H9 (cell line): ENCODE measurements around the gene MICU1. TPM values are rescaled to one million over a fixed set of nuclear protein-coding genes. Genes with fewer than 3 reads are reported as not detected.

Experiments
- DNase-seq: peaks from one replicate; pipeline ENCODE4 v3.0.0-alpha.2; 2017
- H2AFZ ChIP-seq: one replicate; pipeline ENCODE4 v1.6.1; 2013; ENCODE audit warnings: mild to moderate bottlenecking, low read length, control low read depth, moderate library complexity
- H2AK5ac ChIP-seq: 2 replicates; pipeline ENCODE4 v1.6.1; 2013; ENCODE audit warnings: low read length, control low read depth, mixed read lengths; ENCODE audit not compliant: insufficient read length
- H2BK120ac ChIP-seq: one replicate; pipeline ENCODE4 v1.6.1; 2013; ENCODE audit warnings: low read depth, mild to moderate bottlenecking, low read length, control low read depth, inconsistent platforms; ENCODE audit not compliant: poor library complexity, severe bottlenecking
- H2BK12ac ChIP-seq: 2 replicates; pipeline ENCODE4 v1.6.1; 2013; ENCODE audit warnings: low read length, control low read depth, mixed read lengths, low read depth; ENCODE audit not compliant: insufficient read length
- H2BK15ac ChIP-seq: 2 replicates; pipeline ENCODE4 v1.6.1; 2013; ENCODE audit warnings: low read depth, low read length, control low read depth
- H2BK20ac ChIP-seq: one replicate; pipeline ENCODE4 v1.6.1; 2013; ENCODE audit warnings: low read depth, mild to moderate bottlenecking, low read length, control low read depth, inconsistent platforms; ENCODE audit not compliant: poor library complexity, severe bottlenecking
- H2BK5ac ChIP-seq: 2 replicates; pipeline ENCODE4 v1.6.1; 2013; ENCODE audit warnings: low read length, control low read depth, mixed read lengths; ENCODE audit not compliant: insufficient read length
- H3K14ac ChIP-seq: 2 replicates; pipeline ENCODE4 v1.6.1; 2013; ENCODE audit warnings: low read length, control low read depth; ENCODE audit not compliant: insufficient read depth
- H3K18ac ChIP-seq: 2 replicates; pipeline ENCODE4 v1.6.1; 2013; ENCODE audit warnings: low read depth, mild to moderate bottlenecking, mixed read lengths, low read length, control low read depth; ENCODE audit not compliant: insufficient read length
- H3K23ac ChIP-seq: 2 replicates; pipeline ENCODE4 v1.6.1; 2013; ENCODE audit warnings: low read length, control low read depth, mixed read lengths, low read depth; ENCODE audit not compliant: insufficient read length
- H3K23me2 ChIP-seq: 2 replicates; pipeline ENCODE4 v1.6.1; 2013; ENCODE audit warnings: low read depth, mild to moderate bottlenecking, mixed read lengths, low read length, control low read depth; ENCODE audit not compliant: insufficient read length, poor library complexity, severe bottlenecking
- H3K27ac ChIP-seq: 2 replicates; pipeline ENCODE4 v1.5.1; 2013; ENCODE audit warnings: low read length, control low read depth, mixed read lengths, low read depth; ENCODE audit not compliant: insufficient read length
- H3K27me3 ChIP-seq: 2 replicates; pipeline ENCODE4 v1.6.1; 2013; ENCODE audit warnings: low read length, control low read depth, inconsistent platforms; ENCODE audit not compliant: insufficient read depth
- H3K4ac ChIP-seq: 2 replicates; pipeline ENCODE4 v1.6.1; 2013; ENCODE audit warnings: low read depth, mild to moderate bottlenecking, control low read depth, inconsistent platforms, low read length, moderate library complexity
- H3K4me1 ChIP-seq: 2 replicates; pipeline ENCODE4 v1.6.1; 2013; ENCODE audit warnings: low read length, control low read depth, inconsistent platforms; ENCODE audit not compliant: insufficient read depth
- H3K4me2 ChIP-seq: 2 replicates; pipeline ENCODE4 v1.6.1; 2013; ENCODE audit warnings: low read length, control low read depth, mixed read lengths; ENCODE audit not compliant: insufficient read length, insufficient read depth
- H3K56ac ChIP-seq: 2 replicates; pipeline ENCODE4 v1.6.1; 2013; ENCODE audit warnings: low read depth, mild to moderate bottlenecking, mixed read lengths, low read length, control low read depth; ENCODE audit not compliant: insufficient read length
- H3K79me1 ChIP-seq: 2 replicates; pipeline ENCODE4 v1.6.1; 2013; ENCODE audit warnings: low read depth, mild to moderate bottlenecking, moderate library complexity, low read length, control low read depth, inconsistent platforms; ENCODE audit not compliant: insufficient read depth, poor library complexity, severe bottlenecking
- H3K79me2 ChIP-seq: 2 replicates; pipeline ENCODE4 v1.6.1; 2013; ENCODE audit warnings: low read length, control low read depth, inconsistent platforms; ENCODE audit not compliant: insufficient read depth
- H3K9ac ChIP-seq: 2 replicates; pipeline ENCODE4 v1.6.1; 2013; ENCODE audit warnings: low read length, control low read depth, mixed read lengths; ENCODE audit not compliant: insufficient read length; ENCODE audit errors: extremely low read depth
- H3K9me3 ChIP-seq: one replicate; pipeline ENCODE4 v1.6.1; 2013; ENCODE audit warnings: low read depth, low read length, inconsistent platforms; ENCODE audit not compliant: control insufficient read depth
- H3T11ph ChIP-seq: one replicate; pipeline ENCODE4 v1.6.1; 2013; ENCODE audit warnings: mild to moderate bottlenecking, low read length, control low read depth, inconsistent platforms
- H4K20me1 ChIP-seq: one replicate; pipeline ENCODE4 v1.6.1; 2013; ENCODE audit not compliant: control insufficient read depth, insufficient read length, insufficient read depth
- H4K5ac ChIP-seq: 2 replicates; pipeline ENCODE4 v1.6.1; 2013; ENCODE audit warnings: low read depth, mild to moderate bottlenecking, mixed read lengths, low read length, control low read depth; ENCODE audit not compliant: insufficient read length
- H4K8ac ChIP-seq: replicated peaks from 2 replicates; pipeline ENCODE4 v1.6.1; 2013; ENCODE audit warnings: low read length, control low read depth, mixed read lengths, low read depth; ENCODE audit not compliant: insufficient read length
- H4K91ac ChIP-seq: 2 replicates; pipeline ENCODE4 v1.6.1; 2013; ENCODE audit warnings: low read depth, mild to moderate bottlenecking, moderate library complexity, mixed read lengths, low read length, control low read depth; ENCODE audit not compliant: insufficient read length
- H3K27ac Mint-ChIP-seq, 3 experiments: 2 replicates in 2 of 3; 3 replicates in 1 of 3; pipeline ENCODE4 v1.8.0; 2020 to 2021; ENCODE audit warnings: mixed read lengths in 3 of 3, mild to moderate bottlenecking in 1 of 3, moderate library complexity in 1 of 3
- H3K27me3 Mint-ChIP-seq: 2 replicates; pipeline ENCODE4 v1.8.0; 2021; ENCODE audit warnings: low read depth, mild to moderate bottlenecking, moderate library complexity, mixed read lengths
- H3K36me3 Mint-ChIP-seq, 3 experiments: 2 replicates in 2 of 3; 3 replicates in 1 of 3; pipeline ENCODE4 v1.8.0; 2020 to 2021; ENCODE audit warnings: low read depth in 3 of 3, mixed read lengths in 3 of 3; ENCODE audit not compliant: insufficient read depth in 1 of 3
- H3K4me1 Mint-ChIP-seq, 2 experiments: 2 replicates each; pipeline ENCODE4 v1.8.0; 2020; ENCODE audit warnings: mixed read lengths in 2 of 2
- H3K4me3 Mint-ChIP-seq, 2 experiments: 2 replicates in 1 of 2; 3 replicates in 1 of 2; pipeline ENCODE4 v1.8.0; 2020 to 2021; ENCODE audit warnings: mild to moderate bottlenecking in 2 of 2, mixed read lengths in 2 of 2, moderate library complexity in 1 of 2
- H3K9me3 Mint-ChIP-seq, 2 experiments: 2 replicates in 1 of 2; 3 replicates in 1 of 2; pipeline ENCODE4 v1.8.0; 2020; ENCODE audit warnings: mild to moderate bottlenecking in 2 of 2, mixed read lengths in 2 of 2, moderate library complexity in 1 of 2
- WGBS: extraction: QIAGEN DNeasy Blood & Tissue Kit; methylation state at CpG from one replicate; pipeline ENCODE4 v1.1.7; 2013; ENCODE audit warnings: missing lambda C conversion rate, low lambda C conversion rate, mixed read lengths; ENCODE audit not compliant: insufficient read length; ENCODE audit errors: extremely low coverage; 5-methylcytosine and 5-hydroxymethylcytosine counted together
- total RNA-seq: library from RNA; stranded (reverse); gene quantifications from 2 replicates; pipeline ENCODE4 v1.2.1, GENCODE V29; 2021
- TF ChIP-seq, protein P1 (sequence below): fragments of 200-600 bp; sonication (generic); conservative IDR thresholded peaks from 3 replicates; pipeline ENCODE4 v1.8.0; 2021; ENCODE audit warnings: antibody characterized with exemption, mild to moderate bottlenecking

Gene MICU1
- total RNA-seq, 1 experiment from 2014 or later, result 33.2 TPM

DNA sequence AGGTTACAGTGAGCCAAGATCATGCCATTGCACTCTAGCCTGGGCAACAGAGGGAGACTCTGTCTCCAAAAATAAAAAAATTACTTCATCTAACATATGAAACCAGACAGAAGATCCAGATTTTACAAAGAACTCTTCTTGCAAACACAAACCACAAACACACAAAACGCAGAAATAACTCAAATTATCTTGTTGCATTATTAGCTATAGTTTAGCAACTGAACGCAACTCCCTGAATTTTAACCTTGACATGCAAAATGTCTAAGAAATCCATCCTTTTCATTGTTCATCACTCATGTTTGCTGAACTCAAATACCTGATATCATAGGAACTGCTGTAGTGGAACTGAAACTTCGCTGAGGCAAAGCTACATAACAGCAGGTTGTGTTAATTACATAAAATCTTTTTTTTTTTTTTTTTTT is 64.1 kb downstream of the MICU1 start:
- H3K9ac ChIP-seq, result no peak overlapping the region
- no peaks in the 10 kb centered on the region for H4K20me1 ChIP-seq
- H3K27me3 Mint-ChIP-seq, result no peaks in the 10 kb centered on the region
- no peak overlapping the region for H4K5ac ChIP-seq
- no peak overlapping the region for H3K18ac ChIP-seq
- H4K91ac ChIP-seq, result no peak overlapping the region
- H2BK120ac ChIP-seq, result no peak overlapping the region
- no peaks in the 10 kb centered on the region for H3K79me2 ChIP-seq
- no CpG with 5 or more reads among the region's 3 CpGs for WGBS
- no peak overlapping the region for H3K27ac Mint-ChIP-seq
- no peak overlapping the region for H3K56ac ChIP-seq
- H2BK12ac ChIP-seq, result no peak overlapping the region
- H3K4me1 Mint-ChIP-seq, result no peaks in the 10 kb centered on the region
- H2BK15ac ChIP-seq, result no peak overlapping the region
- no peaks in the 10 kb centered on the region for H3K23me2 ChIP-seq
- no peaks in the 10 kb centered on the region for H3K4me1 ChIP-seq
- no peaks in the 10 kb centered on the region for H3K79me1 ChIP-seq
- H3K27ac ChIP-seq, result no peak overlapping the region
- TF ChIP-seq, protein P1, sequence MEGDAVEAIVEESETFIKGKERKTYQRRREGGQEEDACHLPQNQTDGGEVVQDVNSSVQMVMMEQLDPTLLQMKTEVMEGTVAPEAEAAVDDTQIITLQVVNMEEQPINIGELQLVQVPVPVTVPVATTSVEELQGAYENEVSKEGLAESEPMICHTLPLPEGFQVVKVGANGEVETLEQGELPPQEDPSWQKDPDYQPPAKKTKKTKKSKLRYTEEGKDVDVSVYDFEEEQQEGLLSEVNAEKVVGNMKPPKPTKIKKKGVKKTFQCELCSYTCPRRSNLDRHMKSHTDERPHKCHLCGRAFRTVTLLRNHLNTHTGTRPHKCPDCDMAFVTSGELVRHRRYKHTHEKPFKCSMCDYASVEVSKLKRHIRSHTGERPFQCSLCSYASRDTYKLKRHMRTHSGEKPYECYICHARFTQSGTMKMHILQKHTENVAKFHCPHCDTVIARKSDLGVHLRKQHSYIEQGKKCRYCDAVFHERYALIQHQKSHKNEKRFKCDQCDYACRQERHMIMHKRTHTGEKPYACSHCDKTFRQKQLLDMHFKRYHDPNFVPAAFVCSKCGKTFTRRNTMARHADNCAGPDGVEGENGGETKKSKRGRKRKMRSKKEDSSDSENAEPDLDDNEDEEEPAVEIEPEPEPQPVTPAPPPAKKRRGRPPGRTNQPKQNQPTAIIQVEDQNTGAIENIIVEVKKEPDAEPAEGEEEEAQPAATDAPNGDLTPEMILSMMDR, result no peak
- no peaks in the 10 kb centered on the region for H3K27me3 ChIP-seq
- peaks cover 6 to 8% of the 10 kb centered on the region in 2 experiments for H3K9me3 Mint-ChIP-seq
- no peak overlapping the region for H2BK20ac ChIP-seq
- no peak overlapping the region for H2AK5ac ChIP-seq
- H2AFZ ChIP-seq, result no peak overlapping the region
- H4K8ac ChIP-seq, result no peak overlapping the region
- no peak overlapping the region for H3K4me2 ChIP-seq
- no peak overlapping the region for H3K4ac ChIP-seq
- H3K9me3 ChIP-seq, result peaks cover 8% of the 10 kb centered on the region
- H3K4me3 Mint-ChIP-seq, result no peak overlapping the region
- no peak overlapping the region for H3T11ph ChIP-seq
- no peak for DNase-seq
- H2BK5ac ChIP-seq, result no peak overlapping the region
- no peak overlapping the region for H3K23ac ChIP-seq
- peaks cover 40 to 59% (median 55%) of the 10 kb centered on the region in 3 experiments for H3K36me3 Mint-ChIP-seq
- no peak overlapping the region for H3K14ac ChIP-seq
